ENCODE results near the gene RNF151.

GRCh38 chr16:1936945-1937479 lies 29.6 kb upstream of the RNF151 start:
- no peak for TF ChIP-seq CTCF (conservative IDR thresholded peaks at IDR 0.05 in 1 of 2, IDR thresholded peaks at IDR 0.05 in 1 of 2; ENCODE audit: low read depth in 1 of 2, low read length in 2 of 2)
- no peak for TF ChIP-seq EZH2 (IDR thresholded peaks at IDR 0.05; ENCODE audit: low read length, missing control alignments)
